GM20431 (cell line): ENCODE measurements around the gene EXOC6.

Experiments used
- in situ Hi-C: fragments of 300-500 bp; cut with MseI, MboI; formaldehyde crosslinking; loops from one replicate; pipeline ENCODE4 v1.15.0; 2020; ENCODE audit warnings: low sequenced_read_pairs; ENCODE audit not compliant: unreplicated experiment

Gene EXOC6

GRCh38 chr10:92991513-92991912 lies 143.2 kb downstream of the EXOC6 start:
- in situ Hi-C loops, result no loop called here

GRCh38 chr10:92993699-92994272 lies 145.5 kb downstream of the EXOC6 start:
- in situ Hi-C loops, result no loop called here

- in situ Hi-C loops, result no loop called here
Observed at GRCh38 chr10:92995509-92995908, 147.2 kb downstream of the EXOC6 start.

DNA sequence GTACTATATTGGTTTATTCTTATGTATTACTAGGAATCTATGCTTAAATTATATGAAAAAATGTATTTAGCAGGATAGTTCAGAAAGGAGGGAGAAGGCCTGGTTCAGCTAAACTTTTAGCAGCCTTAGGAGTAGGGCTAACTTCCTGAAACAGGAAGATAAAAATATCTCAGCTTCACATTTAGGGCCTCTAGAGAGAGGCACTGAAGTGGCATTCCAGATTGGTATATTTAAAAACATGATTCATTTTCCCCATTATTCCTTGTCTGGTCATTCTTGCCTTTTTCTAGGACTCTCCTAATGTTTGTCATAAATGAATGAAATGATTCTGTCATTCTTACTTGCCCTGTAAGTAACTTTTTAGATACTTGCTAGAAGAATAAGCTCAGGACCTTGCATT lies 149.3 kb downstream of the EXOC6 start:
- in situ Hi-C loops, result no loop called here

- in situ Hi-C loops, result no loop called here
Observed at GRCh38 chr10:92999191-92999590, 150.9 kb downstream of the EXOC6 start.

DNA sequence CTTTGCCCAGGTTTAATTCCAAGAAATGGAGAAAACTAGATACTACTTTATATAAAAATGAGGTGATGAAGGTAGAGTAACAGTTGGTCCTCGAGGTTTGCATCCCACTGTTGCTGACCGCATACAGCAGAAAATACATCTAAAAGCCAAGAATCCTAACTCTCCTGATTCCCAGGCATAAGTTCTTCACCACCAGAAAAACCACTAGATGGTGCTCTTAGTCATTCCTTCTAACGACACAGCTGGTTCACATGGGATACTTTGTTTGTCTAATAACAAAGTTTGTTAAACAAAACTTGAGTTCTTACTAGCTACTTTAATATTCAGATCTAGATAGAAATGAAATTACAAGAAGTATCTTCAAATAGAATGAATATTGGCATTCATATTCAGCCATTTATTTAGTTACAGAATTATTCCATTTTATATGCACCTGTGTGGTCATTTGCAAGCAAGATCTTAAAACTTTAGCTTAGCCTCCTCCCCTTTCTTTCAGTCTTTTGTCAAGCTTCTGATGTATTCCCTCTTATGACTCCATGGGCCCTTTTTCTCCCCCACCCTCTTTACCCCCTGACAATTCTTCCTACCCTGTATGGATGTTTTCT lies 158.2 kb downstream of the EXOC6 start:
- in situ Hi-C loops, result no loop called here

GRCh38 chr10:93015722-93016121 lies 167.4 kb downstream of the EXOC6 start:
- in situ Hi-C loops, result no loop called here

- in situ Hi-C loops, result no loop called here
Observed at GRCh38 chr10:93023013-93023650, 174.8 kb downstream of the EXOC6 start.

- in situ Hi-C loops, result no loop called here
Observed at GRCh38 chr10:93026072-93026471, 177.8 kb downstream of the EXOC6 start.

DNA sequence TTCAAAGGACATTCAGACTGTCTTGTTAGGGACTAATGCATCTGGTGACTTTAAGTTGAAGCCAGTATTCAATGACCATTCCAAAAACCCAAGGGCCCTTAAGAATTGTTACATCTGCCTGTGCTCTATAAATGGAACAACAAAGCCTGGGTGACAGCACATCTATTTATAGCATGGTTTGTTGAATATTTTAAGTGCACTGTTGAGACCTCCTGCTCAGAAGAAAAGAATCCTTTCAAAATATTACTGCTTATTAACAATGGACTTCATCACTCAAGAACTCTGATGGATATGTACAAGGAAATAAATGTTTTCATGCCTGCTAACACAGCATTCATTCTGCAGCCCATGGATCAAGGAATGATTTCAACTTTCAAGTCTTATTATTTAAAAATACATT lies 179.2 kb downstream of the EXOC6 start:
- in situ Hi-C loops, result no loop called here

- in situ Hi-C loops, result no loop called here
Observed at GRCh38 chr10:93028883-93029282, 180.6 kb downstream of the EXOC6 start.

- in situ Hi-C loops, result no loop called here
Observed at GRCh38 chr10:93030409-93030808, 182.1 kb downstream of the EXOC6 start.

DNA sequence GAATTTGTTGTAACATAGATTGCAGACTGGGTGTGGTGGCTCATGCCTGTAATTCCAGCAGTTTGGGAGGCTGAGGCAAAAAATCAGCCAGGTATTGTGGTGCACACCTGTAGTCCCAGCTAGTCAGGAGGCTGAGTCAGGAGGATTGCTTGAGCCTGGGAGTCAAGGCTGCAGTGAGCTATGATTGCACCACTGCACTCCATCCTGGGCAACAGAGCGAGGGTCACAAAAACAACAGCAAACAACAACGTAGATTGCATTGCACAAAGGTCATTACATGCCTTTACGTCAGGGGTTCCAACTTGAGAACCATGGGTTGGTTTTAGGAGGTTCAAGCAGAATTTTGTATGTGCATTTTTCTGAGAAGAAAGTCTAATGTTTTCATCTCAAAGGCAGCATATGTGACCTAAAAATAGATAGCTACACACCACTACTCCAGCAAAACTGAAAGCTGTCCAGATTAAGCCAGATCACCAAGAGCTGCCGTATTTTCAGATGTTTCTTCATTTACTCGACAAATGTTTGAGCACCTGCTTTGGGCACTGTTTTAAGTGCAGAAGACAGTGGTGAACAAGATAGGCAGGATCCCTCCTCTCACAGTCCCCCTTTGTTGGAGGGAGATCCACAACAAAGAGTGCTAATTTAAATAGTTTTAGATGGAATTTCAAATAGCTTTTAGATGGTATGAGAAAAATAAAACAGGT lies 183.9 kb downstream of the EXOC6 start:
- in situ Hi-C loops, result no loop called here

DNA sequence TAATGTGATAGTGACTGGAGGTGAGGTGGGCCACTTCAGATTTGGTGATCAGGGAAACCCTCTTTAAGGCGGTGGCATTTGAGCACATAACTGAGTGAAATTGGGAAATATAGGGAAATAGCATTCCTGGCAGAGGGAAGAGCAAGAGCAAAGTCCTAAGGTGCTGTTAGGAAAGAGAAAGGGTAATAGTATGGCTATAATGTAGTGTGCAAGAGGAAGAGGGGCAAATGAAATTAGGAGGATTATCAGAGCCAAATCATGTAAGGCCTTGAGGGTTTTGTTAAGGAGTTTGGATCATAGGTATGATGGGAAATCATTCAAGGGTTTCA lies 184.5 kb downstream of the EXOC6 start:
- in situ Hi-C loops, result no loop called here

GRCh38 chr10:93034426-93034825 lies 186.1 kb downstream of the EXOC6 start:
- in situ Hi-C loops, result no loop called here

DNA sequence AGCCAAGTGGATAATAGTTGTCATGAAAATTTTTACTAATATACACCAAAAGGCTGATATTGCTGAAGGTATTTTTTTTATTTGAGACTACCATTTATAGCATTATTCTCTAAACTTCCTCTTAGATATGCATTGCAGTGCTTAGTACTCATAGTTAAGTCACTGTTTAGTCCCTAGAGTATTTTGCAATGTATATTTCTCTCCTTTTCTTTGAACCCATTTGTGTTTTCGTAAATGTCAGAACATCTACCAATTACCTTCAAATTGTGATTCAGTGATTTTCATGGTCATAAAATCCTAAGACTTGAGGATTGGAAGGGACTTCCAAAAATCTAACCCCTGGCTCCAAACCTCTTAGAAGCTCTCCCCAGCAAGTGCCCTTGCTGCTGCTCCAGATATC lies 190.8 kb downstream of the EXOC6 start:
- in situ Hi-C loops, result no loop called here

GRCh38 chr10:93039721-93040120 lies 191.4 kb downstream of the EXOC6 start:
- in situ Hi-C loops, result no loop called here

DNA sequence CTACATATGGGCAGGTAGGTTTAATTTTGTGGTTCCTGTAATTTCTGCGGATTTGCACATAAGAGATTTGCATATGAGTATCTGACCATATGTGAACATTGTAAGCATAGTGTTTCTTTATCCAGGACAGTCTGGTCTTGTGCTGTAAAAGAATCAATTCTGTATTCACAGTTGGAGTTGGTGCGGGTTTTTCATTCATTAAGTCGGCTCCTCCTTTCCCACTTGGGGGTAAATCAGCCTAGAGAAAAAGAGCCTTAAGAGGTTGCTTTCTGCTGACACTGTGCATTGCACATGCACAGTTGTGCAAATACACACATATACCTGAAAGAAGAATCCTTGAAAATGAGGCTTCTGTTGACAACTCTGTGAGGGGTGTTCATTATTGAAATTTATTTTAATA lies 206.2 kb downstream of the EXOC6 start:
- in situ Hi-C loops, result no loop called here

- in situ Hi-C loops, result no loop called here
Observed at GRCh38 chr10:93058139-93058538, 209.8 kb downstream of the EXOC6 start.

GRCh38 chr10:93059975-93060886 lies 211.9 kb downstream of the EXOC6 start, which contains the start of gene CYP26C1:
Gene CYP26C1, plus strand, starts transcription at chr10:93060798. Its CDS starts 466 bp downstream, at chr10:93061264.
- in situ Hi-C loops, result no loop called here
